Activated T-cell treated with anti-CD3 and anti-CD28 coated beads for 4 hours (primary cell): ENCODE data around the gene P2RX3.
A peak's percentile ranks its signal among the peaks of the same experiment; 100 is the strongest.

Source experiments
- DNase-seq: peaks from one replicate; pipeline ENCODE4 v3.0.0-alpha.2; 2020

Gene P2RX3

DNA sequence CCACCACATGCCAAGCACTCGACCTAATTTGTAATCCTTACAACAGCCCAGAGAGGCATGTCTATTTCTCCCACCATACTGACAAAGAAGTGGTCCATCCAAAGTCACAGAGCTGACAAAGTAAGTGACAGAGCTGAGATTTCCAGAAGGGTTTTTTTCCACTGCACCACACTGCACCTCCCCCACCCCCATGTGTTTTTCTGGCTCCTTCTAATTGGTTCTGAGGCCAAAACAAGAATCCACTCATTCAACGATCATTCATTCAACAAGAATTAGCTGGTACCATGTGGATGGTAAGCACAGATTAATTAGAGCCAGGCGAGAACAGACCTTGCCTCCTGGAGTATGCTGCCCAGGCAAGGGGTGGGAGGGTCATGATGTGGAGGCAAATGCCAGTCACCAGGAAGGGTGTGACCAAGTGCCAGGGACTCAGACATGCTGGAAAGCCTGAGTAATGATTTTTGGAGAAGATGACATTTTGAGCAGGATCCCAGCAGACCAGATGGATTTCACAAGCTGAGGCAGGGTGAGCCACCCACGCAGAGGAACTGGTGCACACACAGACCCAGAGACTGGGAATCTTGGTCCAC, 67.2 kb downstream of the P2RX3 start:
- no peak for DNase-seq

- DNase-seq = peak; percentile 39
Measured at GRCh38 chr11:57406337-57406904, 68.3 kb downstream of the P2RX3 start.

DNA sequence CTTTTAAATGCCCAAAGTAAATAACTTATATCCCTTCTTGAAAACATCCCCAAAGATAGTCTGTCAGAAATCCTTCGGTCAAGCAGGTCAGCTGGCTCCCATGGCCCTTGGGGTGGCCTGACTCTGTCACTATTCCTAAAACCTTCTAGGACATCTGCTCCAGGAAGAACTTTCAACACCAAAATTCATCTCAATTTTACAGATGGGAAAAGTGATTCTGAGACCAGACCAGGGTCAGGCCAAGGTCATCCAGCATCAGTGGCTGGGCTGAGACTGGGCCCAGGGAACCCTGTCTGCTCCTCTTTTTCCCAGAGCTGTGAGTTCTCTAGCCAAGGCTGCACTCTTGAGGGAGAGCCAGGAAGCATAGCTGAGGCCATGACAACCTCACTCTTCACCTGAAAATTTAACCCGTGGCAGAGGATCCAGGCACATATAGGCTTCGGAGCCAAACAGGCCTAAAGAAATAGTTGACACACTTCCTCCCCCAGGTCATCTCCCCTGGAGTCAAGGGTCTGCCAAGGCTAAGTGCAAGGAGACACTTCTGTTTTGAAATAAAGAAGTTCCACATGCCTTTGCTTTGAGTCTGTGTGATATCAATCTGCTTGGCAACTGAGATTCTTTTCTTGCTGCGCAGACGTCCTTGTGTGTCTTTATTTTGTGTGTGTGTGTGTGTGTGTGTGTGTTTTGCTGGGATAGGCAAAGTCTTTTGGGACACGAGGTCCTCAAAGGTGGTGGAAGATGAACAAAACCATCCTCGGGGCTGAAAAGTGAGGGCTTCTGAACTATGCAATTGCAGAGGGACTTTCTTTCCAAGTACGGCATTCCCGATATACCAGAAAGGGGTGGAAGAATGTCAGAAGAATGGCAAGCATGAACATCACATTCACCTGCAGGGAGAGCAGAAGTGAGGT, 69.1 kb downstream of the P2RX3 start:
- DNase-seq = no peak

DNA sequence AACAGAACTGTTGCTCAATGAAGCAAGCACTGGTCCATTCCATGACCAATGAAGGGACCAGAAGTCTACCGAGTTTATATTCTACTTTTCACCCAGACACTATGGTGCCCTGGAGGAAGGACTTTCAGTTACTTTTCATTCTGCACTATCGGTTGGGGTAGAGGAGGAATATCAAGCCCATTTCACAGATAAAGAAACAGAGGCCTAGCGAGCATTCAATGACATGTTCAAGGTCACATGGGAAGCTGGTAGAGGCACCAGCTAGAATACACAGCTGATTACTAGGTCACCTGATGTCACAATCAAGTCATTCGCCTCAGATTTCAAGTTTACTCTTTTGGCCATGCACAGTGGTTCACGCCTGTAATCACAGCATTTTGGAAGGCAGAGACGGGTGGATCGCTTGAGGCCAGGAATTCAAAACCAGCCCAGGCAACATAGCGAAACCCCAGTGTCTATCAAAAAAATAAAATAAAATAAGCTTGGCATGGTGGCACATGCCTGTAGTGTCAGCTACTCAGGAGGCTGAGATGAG, 69.9 kb downstream of the P2RX3 start:
- DNase-seq = no peak

DNA sequence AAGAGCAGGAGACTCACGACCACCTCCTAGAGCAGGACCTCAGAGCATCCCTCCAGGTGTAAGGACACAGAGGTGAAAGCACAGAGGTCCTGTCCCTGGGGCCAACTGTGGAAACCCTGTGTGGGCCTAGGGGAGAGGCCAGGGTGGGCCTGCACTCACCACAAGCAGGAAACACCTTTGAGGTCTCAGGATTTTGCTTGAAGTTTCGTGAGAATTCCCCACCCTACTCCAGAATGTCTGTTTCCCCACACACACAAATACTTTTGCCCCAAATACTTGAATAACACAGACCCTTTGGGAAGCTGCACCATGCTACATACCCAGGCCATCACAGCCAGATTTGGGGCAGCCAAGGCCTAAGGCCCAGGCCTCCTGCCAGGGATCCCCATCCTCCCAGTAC, 70.6 kb downstream of the P2RX3 start:
- DNase-seq = no peak

GRCh38 chr11:57409321-57410100, 71.4 kb downstream of the P2RX3 start:
- DNase-seq = no peak

- DNase-seq = no peak
Measured at GRCh38 chr11:57410287-57410686, 72.1 kb downstream of the P2RX3 start.

GRCh38 chr11:57413681-57414080, 75.5 kb downstream of the P2RX3 start:
- no peak for DNase-seq

DNA sequence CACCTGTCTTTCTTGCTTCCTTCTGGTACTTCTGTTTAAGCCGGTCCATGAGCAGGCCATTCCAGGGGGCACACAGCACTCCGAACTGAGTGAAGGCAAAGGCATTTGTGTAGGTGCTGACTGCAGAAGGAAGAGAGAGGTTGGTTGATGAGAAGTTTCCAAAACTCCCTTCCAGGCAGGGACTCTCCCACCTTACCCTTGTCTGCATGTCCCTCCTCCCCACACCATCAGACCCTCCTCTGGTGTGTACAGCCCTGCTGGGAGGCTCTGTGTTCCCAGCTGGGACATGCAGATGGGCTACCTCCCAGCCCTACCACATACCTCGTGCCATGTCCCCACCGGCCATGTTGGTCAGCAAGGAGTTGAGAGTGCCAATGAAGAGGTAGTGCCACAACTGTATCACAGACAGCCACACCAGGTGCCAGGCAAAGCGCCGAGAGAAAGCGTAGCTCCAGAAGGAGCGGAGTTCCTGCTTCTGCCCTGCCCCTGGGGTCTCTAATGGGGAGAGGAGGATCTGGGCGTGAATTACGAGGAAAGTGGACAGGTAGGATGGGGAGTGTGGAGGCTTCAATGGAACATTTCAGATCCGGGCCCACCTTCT, 76.6 kb downstream of the P2RX3 start:
- DNase-seq = no peak

- no peak for DNase-seq
Measured at GRCh38 chr11:57416436-57416835, 78.3 kb downstream of the P2RX3 start.

DNA sequence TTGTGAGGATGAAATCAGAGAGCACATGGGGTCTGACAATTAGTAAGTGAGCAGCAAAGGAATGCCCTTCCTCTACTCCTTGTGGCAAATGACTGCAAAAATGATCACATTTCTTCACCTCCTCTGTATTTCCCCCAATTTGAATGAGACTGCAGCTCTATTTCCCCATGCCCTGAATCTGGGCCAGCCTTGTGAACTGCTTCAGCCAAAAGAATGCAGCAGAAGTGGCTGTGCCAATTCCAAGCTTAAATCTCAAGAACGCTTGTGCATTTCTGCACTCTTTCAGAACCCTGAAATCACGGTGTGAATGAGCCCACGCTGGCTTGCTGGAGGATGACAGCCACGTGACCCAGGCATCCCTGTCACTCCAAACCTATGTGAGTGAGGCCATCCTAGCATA, 78.9 kb downstream of the P2RX3 start:
- no peak for DNase-seq

DNA sequence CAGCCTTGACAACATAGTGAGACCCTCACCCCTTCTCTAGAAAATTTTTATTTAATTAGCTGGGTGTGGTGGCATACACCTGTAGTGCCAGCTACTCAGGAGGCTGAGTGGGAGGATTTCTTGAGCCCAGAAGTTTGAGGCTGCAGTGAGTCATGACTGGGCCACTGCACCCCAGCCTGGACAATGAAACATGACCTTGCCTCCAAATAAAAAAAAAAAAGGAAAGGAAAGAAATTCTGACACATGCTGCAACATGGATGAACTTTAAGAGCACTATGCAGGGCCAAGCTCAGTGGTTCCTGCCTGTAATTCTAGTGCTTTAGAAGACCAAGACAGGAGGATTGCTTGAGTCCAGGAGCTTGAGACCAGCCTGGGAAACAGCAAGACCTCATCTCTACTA, 80.0 kb downstream of the P2RX3 start:
- DNase-seq = no peak

GRCh38 chr11:57419146-57419545, 81.0 kb downstream of the P2RX3 start:
- DNase-seq = no peak

DNA sequence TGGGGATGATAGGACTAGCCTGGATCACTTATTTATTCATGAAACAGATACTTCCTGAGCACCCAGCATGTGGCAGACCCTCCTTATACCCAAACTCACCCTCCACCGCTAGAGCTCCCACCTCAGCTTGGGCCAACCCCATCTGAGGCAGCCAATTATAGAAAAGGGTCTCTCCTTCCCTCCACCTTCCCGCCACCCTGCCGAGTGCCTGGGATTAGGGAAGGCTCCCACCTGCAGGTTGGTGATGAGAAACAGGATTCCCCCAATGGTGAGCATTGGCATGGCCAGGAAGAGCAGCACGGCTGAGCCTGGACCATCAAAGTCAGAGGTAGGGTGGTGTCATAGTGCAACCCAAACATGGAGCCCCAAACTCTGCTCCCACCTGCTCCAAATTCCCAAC, 82.9 kb downstream of the P2RX3 start:
- no peak for DNase-seq

GRCh38 chr11:57421805-57422204, 83.7 kb downstream of the P2RX3 start:
- no peak for DNase-seq
